ENCODE data around the gene ME3.

The ME3 gene

GRCh38 chr11:86416494-86416893, 255.9 kb downstream of the ME3 start:
- H3K4me3 ChIP-seq (ENCODE audit: low read depth, low read length): no peak overlapping the region
- in situ Hi-C loops (cut with HindIII; ENCODE audit: low pct_ligation_motif_present, low sequenced_read_pairs): no loop called here
- TF ChIP-seq CTCF (IDR thresholded peaks at IDR 0.05; ENCODE audit: low read depth, low read length, missing control alignments): no peak
- H3K27ac ChIP-seq: no peak overlapping the region
- no peaks in the 10 kb centered on the region for H3K27me3 ChIP-seq (replicated peaks)
- H3K36me3 ChIP-seq (replicated peaks): no peaks in the 10 kb centered on the region
- no peak for DNase-seq

GRCh38 chr11:86415026-86415425, 257.4 kb downstream of the ME3 start:
- Histone ChIP-seq H3K4me3 (ENCODE audit: low read depth, low read length) (no peak overlapping the region), H3K27me3 (replicated peaks) (no peaks in the 10 kb centered on the region), H3K36me3 (replicated peaks) (no peaks in the 10 kb centered on the region), H3K27ac (no peak overlapping the region)
- no peak for TF ChIP-seq CTCF (IDR thresholded peaks at IDR 0.05; ENCODE audit: low read depth, low read length, missing control alignments)
- no peak for DNase-seq
- in situ Hi-C loops (cut with HindIII; ENCODE audit: low pct_ligation_motif_present, low sequenced_read_pairs): no loop called here

- no peaks in the 10 kb centered on the region for H3K27me3 ChIP-seq (replicated peaks)
- in situ Hi-C loops (cut with HindIII; ENCODE audit: low pct_ligation_motif_present, low sequenced_read_pairs): no loop called here
- H3K4me3 ChIP-seq (ENCODE audit: low read depth, low read length): no peak overlapping the region
- no peak overlapping the region for H3K27ac ChIP-seq
- no peak for DNase-seq
- H3K36me3 ChIP-seq (replicated peaks): no peaks in the 10 kb centered on the region
- TF ChIP-seq CTCF (IDR thresholded peaks at IDR 0.05; ENCODE audit: low read depth, low read length, missing control alignments): no peak
Measured at GRCh38 chr11:86414032-86414431, 258.4 kb downstream of the ME3 start.

GRCh38 chr11:86408845-86409244, 263.6 kb downstream of the ME3 start:
- Histone ChIP-seq H3K4me3 (ENCODE audit: low read depth, low read length) (no peak overlapping the region), H3K36me3 (replicated peaks) (no peaks in the 10 kb centered on the region), H3K27me3 (replicated peaks) (no peaks in the 10 kb centered on the region), H3K27ac (no peak overlapping the region)
- TF ChIP-seq CTCF (IDR thresholded peaks at IDR 0.05; ENCODE audit: low read depth, low read length, missing control alignments): peak; percentile 62
- DNase-seq: no peak
- in situ Hi-C loops (cut with HindIII; ENCODE audit: low pct_ligation_motif_present, low sequenced_read_pairs): no loop called here

- Histone ChIP-seq H3K27ac (no peak overlapping the region), H3K36me3 (replicated peaks) (no peaks in the 10 kb centered on the region), H3K4me3 (ENCODE audit: low read depth, low read length) (no peak overlapping the region), H3K27me3 (replicated peaks) (no peaks in the 10 kb centered on the region)
- no peak for DNase-seq
- TF ChIP-seq CTCF (IDR thresholded peaks at IDR 0.05; ENCODE audit: low read depth, low read length, missing control alignments): no peak
- in situ Hi-C loops (cut with HindIII; ENCODE audit: low pct_ligation_motif_present, low sequenced_read_pairs): no loop called here
Measured at GRCh38 chr11:86403458-86403857, 269.0 kb downstream of the ME3 start.

GRCh38 chr11:86398106-86398505, 274.3 kb downstream of the ME3 start:
- DNase-seq: no peak
- H3K4me3 ChIP-seq (ENCODE audit: low read depth, low read length): no peak overlapping the region
- H3K27me3 ChIP-seq (replicated peaks): no peaks in the 10 kb centered on the region
- in situ Hi-C loops (cut with HindIII; ENCODE audit: low pct_ligation_motif_present, low sequenced_read_pairs): no loop called here
- no peak overlapping the region for H3K27ac ChIP-seq
- no peaks in the 10 kb centered on the region for H3K36me3 ChIP-seq (replicated peaks)
- no peak for TF ChIP-seq CTCF (IDR thresholded peaks at IDR 0.05; ENCODE audit: low read depth, low read length, missing control alignments)

Data from brain microvascular endothelial cell (primary cell).